ENCODE data around the gene USP53.

GRCh38 chr4:119197772-119198212, 14.7 kb upstream of the USP53 start:
- TF ChIP-seq CTCF (IDR thresholded peaks at IDR 0.05) (no peak), POLR2A (IDR thresholded peaks at IDR 0.05) (no peak)

All from testis (tissue), 2 donors.